ENCODE results near the gene CDC25B.

The CDC25B gene

GRCh38 chr20:3795511-3796468 lies at the start of gene CDC25B:
Gene CDC25B (plus strand): TSS chr20:3796310. CDS start chr20:3796532, 222 bp downstream.
- DNase-seq, result peak; percentile 93

- DNase-seq, result no peak
These were observed 48.6 kb upstream of the CDC25B start for GRCh38 chr20:3747471-3747870.

DNA sequence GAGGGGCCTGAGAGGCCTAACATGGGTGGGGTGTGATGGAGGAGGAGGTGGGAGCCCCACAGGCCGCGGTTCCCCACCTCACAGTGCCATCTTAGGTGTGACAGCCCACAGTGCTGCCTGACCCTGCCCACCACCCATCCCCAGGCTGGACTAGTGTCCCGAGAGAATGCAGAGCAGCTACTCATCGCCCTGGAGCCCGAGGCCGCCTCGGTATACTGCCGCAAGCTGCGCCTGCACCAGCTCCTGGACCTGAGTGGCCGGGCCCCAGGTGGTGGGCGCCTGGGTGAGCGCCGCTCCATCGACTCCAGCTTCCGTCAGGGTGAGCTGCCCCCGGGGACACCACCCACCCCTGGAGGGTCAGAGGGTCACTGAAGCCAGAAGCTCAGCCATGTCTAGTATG lies 48.0 kb upstream of the CDC25B start:
- DNase-seq, result no peak

DNA sequence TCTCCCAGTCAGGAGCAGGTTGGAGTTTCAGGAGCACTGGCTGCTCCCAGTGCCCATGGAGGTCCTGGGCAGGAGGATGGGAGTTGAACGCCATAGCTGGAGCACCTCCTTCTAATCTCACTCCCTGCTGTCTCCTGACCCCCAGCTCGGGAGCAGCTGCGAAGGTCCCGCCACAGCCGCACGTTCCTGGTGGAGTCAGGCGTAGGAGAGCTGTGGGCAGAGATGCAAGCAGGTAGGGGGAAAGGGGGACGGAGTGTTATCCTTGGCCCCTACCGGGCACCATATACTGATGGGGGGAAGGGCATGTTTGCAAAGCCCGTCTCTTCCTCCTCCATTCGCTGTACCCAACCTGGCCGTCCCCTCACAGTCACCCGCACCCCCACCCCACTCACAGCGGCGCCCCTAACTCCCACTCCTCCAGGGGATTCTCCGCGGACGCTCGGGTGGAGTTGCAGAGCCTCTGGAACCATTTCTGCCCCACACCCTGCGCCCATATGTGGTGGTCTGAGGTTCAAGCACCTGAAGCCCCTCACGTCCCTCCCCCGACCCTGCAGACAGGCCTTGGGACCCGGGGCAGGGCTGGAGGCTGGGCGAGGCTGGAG lies 46.9 kb upstream of the CDC25B start:
- no peak for DNase-seq

DNA sequence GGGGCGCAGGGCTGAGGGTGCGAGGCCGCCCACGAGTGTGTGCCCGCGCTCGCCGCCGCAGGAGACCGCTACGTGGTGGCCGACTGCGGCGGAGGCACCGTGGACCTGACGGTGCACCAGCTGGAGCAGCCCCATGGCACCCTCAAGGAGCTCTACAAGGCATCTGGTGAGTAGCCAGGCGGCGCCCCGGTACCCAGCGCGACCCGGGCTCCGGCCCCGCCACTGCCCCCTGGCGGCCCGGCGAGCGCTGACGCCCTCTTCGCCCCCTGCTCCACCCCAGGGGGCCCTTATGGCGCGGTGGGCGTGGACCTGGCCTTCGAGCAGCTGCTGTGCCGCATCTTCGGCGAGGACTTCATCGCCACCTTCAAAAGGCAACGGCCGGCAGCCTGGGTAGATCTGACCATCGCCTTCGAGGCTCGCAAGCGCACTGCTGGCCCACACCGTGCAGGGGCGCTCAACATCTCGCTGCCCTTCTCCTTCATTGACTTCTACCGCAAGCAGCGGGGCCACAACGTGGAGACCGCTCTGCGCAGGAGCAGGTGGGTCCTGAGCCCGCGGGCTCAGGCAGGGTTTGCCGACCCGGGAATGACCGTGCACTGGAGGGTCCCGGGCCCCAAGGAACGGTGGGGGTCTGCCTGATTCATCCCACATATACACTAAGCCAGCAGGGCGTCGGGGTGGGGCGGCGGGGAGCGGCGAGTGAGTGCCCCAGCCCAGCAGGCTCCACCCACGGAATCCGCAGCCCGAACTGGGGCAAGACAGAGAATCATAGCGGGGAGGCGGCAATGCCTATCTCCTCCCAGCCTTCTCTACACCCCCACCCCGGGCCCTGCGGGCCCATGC lies 46.2 kb upstream of the CDC25B start:
- DNase-seq, result peak; percentile 46

DNA sequence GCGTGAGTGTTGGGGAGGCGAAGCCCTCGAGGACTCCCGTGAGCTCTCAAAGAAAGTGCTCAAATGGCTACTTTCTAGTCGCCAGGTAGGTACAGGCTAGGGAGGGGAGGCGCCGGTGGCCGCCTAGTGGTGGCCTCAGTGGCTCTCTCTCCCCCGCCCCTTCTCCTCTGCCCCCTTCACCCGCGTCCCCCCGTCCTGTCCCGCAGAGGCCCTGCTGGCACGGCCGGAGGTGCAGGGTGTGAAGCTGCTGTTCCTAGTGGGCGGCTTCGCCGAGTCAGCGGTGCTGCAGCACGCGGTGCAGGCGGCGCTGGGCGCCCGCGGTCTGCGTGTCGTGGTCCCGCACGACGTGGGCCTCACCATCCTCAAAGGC lies 44.8 kb upstream of the CDC25B start:
- no peak for DNase-seq

DNA sequence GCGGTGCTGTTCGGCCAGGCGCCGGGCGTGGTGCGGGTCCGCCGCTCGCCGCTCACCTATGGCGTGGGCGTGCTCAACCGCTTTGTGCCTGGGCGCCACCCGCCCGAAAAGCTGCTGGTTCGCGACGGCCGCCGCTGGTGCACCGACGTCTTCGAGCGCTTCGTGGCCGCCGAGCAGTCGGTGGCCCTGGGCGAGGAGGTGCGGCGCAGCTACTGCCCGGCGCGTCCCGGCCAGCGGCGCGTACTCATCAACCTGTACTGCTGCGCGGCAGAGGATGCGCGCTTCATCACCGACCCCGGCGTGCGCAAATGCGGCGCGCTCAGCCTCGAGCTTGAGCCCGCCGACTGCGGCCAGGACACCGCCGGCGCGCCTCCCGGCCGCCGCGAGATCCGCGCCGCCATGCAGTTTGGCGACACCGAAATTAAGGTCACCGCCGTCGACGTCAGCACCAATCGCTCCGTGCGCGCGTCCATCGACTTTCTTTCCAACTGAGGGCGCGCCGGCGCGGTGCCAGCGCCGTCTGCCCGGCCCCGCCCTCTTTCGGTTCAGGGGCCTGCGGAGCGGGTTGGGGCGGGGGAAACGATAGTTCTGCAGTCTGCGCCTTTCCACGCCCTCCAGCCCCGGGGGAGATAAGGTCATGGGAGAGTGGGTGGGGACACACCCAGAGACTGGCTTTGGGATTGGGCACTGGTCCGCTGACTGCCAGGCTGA lies 44.3 kb upstream of the CDC25B start:
- DNase-seq, result peak; percentile 76

DNA sequence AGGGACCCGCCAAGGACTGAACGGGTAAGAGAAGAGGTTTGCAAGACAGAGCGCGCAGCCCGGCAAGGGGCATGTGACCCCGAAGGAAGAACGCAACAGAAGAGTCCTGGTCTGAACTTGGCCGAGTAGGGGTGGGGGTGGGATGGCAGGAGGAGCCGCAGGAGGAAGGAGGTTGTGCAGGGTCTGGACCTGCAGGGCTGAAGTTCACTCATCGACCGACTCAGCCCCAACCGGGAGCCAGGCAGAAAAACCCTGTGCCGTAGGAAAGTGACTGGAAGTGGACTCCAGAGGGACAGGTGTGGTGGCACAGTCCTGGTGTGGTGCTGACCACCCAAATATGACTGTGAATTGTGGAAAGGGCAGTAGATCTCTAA lies 43.7 kb upstream of the CDC25B start:
- DNase-seq, result no peak

DNA sequence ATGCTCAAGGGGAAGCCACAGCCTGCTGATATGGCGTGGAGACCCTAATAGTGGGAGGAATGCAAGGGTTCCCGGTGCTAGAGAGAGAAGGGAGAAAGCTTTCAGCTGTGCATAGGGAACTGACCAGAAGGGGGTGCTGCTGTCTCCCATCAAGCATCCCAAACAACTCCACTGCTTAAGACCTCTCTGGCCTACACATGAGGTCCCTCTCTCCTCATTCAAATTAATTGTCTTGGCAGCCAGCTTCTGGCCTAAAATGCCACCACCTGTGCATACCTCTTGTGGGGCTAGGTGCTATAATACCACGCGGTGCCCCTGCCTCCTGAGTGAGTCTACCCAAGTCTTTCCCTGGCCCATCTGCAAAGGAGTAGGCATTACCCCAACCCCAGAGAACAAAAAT lies 43.0 kb upstream of the CDC25B start:
- peak; percentile 75 for DNase-seq

DNA sequence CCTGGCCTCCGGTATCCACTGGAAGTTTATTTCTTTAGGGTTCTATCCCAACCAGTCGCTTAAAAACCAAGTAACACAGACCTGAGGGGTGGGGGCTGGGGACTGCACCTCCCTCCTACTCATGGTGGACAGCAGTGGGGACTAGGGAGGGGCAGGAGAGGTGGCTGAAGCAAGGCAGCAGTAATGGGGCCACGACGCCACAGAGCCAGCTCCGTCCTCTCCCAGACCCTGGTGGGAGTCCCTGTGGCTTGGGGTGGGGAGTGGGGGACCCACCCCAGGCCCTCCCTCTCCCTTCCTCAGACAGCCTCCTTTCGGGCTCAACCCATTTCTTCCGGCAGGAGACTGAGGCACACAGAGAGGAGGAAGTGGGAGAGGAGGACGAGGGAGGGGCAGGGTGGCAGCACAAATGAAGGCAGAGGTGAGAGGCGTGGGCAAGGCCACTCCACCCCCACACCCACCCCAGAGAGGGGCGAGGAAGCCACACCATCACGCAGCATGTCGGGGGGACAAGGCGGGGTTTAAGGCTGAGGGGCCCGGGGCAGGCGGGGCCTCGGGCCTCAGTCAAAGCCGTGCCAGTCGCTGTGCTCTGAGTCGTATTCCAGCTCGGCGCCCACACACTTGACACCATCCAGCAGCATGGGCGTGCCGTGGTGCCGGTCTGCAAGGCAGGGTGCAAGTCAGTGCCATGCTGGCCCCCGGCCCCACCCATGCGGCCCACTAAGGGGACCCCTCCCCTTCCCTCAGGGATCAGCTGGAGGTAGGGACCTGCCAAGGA lies 42.4 kb upstream of the CDC25B start:
- DNase-seq, result no peak

- no peak for DNase-seq
These were observed 41.9 kb upstream of the CDC25B start for GRCh38 chr20:3754276-3754630.

GRCh38 chr20:3755269-3755668 lies 40.8 kb upstream of the CDC25B start:
- no peak for DNase-seq

DNA sequence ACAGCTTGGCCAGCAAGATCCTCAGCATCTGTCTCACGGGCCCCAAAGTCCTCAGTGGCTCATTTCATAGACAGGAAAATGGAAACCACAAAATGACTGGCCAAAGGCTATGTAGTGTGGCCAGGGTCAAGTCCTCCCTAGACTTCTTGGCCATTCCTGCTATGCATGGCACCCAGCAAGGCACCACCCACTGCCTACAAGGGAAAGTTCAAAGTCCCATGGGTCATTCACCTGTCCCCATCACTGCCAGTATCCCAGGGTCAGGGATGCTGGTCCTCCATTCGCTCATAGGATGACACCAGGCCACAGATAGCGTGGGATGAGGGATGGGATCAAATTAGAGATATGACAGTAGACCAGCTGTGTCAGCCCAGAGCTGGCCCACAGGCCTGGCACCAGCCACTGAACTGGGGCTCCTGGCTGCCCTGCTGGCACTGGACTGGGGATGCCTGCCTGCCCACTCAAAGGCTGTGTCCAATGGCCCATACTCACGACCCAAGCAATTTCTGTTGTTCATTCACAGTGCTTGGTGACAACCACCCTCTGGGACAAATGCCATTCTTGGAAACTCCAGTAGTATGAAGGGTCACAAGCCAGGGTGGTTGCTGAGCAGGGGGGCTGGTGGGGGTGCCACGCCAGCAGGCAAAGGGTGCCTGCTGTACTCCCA lies 40.2 kb upstream of the CDC25B start:
- DNase-seq, result no peak

- no peak for DNase-seq
These were observed 38.8 kb upstream of the CDC25B start for GRCh38 chr20:3757268-3757667.

- no peak for DNase-seq
These were observed 37.5 kb upstream of the CDC25B start for GRCh38 chr20:3758566-3758965.

GRCh38 chr20:3759316-3759823 lies 36.7 kb upstream of the CDC25B start:
- no peak for DNase-seq

GRCh38 chr20:3759884-3760283 lies 36.2 kb upstream of the CDC25B start:
- no peak for DNase-seq

GRCh38 chr20:3760655-3761348 lies 35.3 kb upstream of the CDC25B start:
- DNase-seq, result no peak

DNA sequence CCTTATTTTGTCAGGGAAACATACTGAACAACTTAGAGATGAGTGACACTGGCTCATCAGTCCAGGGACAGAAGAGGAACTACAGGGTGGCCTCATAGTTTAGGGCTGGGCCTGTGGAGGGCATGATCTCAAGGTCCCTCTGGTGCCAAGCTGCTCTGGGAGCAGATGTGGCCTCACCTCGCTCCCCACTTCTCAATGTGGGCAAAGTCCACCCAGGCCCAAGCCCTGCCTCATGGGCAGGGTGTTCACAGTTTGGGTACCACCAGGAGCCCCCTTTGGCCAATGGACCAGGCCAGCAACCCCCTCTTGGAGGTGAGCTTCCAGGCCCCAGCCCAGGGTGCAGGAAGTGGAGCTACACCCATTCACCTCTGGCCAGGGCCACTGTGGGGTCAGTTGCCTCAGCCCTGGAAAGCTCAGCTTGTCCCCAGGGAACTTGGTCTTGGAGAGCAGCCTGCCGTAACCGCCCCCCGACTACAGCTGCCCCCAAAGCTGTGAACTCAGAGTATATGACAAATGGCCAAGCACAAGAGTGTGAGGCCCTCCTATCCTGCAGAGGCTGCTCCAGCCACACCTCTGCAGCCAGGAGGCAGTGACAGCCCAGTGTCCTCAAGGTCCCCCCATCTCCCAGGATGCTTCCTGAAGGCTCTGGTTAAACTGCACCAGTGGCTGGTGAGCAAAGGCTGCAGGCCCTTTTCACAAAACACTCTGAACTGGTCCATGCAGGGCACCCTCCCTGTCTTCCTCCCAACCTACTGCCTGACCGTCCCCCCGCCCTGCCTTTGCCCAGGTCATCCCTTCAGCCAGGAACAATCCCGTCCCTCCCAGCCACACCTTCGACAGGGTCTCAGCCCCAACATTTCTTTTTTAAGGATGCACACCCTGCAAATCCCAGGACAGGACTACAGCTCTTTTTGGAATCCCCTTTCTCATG lies 32.2 kb upstream of the CDC25B start:
- DNase-seq, result no peak

DNA sequence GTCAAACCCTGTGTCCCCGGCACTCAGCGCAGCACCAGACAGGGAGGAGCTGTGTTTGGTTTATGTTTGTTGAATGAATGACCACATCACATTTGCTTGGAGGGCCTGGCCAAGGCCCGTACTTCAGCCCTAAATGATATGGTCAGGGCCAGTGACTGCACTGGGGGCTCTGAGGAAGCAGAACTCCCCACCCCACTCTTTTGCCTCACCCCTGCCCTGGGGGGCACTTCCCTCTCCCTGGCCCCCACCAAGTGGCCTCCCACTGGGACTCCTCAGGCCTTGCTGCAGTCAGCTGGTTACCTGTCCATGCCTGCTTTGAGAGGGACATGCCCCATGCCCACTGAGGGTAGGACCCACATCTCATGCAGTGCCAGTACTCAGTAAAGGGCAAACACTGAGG lies 31.5 kb upstream of the CDC25B start:
- DNase-seq, result no peak
